Measurements from ENCODE around the gene MFAP4.
"Not testable (repeated sequence)": the region's sequence is repeated elsewhere in the genome, so short reads cannot be mapped to it uniquely, and the experiment has no call there.

Gene MFAP4

GRCh38 chr17:19353401-19353800 lies 33.6 kb downstream of the MFAP4 start:
- not testable (repeated sequence) for DNase-seq

- no peak for DNase-seq
Measured at GRCh38 chr17:19348806-19349205, 38.2 kb downstream of the MFAP4 start.

- no peak for DNase-seq
Measured at GRCh38 chr17:19348081-19348650, 38.8 kb downstream of the MFAP4 start.

DNA sequence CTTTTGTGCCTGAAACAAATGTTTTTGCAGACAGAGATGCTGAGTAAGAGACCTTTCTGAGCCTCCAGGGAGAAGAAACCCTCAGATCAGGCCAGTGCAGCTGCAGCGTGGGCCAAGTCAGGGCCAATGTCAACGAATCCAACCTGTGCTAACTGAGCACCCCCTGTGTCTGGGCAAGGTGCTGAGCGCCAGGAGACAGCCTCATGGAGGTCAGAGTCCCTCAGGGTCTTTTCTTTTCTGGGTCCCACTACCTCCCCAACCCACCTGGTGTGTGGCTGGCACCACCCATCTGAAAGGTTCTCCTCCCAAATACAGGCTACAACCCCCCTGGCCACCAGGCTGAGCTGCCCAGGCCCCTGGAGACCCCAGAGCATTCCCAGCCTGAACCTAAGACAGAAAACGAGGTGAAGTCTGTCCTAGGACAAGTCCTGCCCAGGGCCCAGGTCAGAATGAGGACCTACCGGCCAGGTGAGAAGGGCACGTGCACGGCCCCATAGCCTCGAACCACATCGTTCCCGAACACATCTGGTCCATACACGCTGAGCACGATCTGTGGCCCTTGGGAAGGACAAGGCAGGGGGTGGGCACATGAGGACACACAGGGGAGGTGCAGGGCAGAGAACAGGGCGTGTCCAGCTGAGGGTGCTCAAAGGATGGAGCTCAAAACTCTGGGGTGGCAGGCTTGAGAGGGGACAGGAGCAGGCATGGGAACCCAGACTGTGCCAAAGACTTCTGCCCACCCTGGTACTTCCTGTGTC lies 39.5 kb downstream of the MFAP4 start:
- DNase-seq = no peak

DNA sequence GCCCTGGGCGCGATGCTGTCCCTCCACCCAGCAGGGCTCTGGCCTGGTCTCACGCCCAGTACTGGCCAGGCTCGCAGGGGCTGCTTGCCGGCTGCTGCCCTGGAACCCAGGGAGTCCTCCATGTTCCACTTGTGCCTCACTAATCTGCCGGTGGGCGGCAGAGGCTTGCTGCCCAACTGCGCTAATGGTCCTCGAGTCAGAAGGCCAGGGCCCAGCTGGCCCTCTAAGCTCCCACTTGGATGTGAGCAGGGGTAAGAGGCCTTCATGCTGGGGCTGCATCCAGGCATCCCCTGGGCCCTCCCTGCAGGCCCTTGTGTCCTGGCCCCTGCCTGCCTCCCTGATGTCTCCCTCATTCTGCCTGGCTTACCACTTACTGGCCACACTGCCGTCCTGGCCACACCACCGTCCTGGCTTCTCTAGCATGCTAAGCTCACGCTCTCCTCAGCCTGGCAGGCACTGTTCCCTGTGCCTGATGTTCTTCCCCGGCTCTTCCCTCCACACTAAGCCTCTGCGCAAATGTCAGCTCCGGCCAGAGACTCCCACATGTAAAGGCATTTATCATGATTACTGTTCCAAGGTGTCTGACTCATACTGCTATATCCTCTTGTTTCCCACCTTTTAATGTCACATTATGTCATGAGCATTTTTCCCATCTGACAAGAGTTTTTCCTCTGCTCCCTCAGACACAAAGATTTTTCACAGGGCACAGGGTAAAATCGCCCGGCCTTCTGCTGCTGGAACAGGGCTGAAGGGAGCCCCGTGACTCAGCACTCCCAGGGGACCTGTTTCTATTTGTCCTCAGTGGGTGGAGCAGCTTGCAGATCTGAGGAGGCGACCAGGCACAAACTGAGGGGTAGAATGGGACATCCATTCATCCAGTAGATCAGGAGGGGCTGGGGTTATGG lies 40.4 kb downstream of the MFAP4 start:
- peak in 3 of 51 donors; percentile 28 to 65 (median 39) for DNase-seq

- no peak for DNase-seq
Measured at GRCh38 chr17:19345486-19346350, 41.3 kb downstream of the MFAP4 start.

- DNase-seq = no peak
Measured at GRCh38 chr17:19345067-19345460, 41.9 kb downstream of the MFAP4 start.

GRCh38 chr17:19344311-19345066 lies 42.5 kb downstream of the MFAP4 start:
- DNase-seq = no peak

DNA sequence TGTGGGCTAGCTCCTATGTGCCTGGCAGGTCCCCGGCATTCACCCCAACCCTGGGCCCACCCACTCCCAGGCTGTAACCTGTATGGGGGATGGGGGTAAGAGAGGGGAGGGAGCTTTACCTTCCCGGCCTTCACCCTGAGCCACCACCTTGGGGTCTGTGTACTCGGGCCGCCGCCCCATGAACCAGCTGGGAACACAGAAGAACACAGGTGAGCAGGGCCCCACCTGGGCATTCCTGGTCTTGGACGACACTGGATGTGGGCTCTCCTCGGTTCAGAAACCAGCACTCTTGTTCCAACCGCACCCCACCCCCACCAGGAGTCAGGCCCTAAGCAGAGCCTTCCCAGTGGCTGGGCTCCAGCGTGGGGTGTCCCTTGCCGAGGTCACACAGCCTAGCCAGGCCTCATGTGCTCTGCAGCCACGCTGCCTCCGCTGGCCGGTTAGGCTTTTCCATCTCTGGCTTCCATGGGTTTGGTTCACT lies 43.3 kb downstream of the MFAP4 start:
- no peak for DNase-seq

DNA sequence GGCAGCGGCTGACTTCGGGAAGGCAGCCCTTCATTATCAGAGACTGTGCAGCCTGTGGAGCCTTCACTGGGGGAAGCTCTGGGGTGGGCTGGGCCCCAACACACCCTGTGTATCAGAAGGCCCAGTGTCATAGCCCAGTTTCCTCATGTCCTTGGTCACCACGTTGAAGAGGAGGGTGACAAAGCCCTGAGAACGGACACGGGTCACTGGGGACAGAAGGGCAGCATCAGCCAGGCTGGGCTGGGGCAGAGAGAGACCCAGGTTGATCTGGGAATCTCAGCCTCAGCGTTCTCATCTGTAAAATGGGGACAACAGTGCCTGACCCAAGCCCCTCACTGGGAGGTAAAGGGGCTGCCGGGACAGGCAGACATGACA lies 43.7 kb downstream of the MFAP4 start:
- no peak for DNase-seq

GRCh38 chr17:19342611-19343255 lies 44.3 kb downstream of the MFAP4 start:
- no peak for DNase-seq

GRCh38 chr17:19341641-19342610 lies 45.1 kb downstream of the MFAP4 start:
- DNase-seq = peak in 1 of 51 donors; percentile 23

DNA sequence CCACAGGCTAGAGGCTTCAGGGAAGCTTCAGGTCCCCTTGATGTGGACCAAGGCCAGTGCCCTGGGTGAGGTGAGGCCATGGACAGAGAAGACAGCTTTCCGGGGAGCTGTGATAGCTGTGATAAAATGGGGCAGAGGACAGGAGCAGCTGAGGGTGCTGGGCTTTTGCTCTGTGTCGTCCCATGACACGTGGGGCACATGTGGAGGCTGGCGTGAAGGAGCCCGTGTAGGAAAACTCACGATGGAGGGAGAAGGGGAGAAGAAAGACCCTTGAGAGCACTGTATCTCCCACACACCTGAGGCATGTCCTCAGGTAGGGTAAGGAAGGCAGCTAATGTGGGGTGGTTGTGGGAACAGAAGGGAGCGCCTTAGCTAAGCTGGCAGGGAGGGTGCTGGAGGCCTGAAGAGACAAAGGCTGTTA lies 45.8 kb downstream of the MFAP4 start:
- no peak for DNase-seq

GRCh38 chr17:19339341-19339815 lies 47.6 kb downstream of the MFAP4 start:
- DNase-seq = peak in 1 of 51 donors; percentile 15

DNA sequence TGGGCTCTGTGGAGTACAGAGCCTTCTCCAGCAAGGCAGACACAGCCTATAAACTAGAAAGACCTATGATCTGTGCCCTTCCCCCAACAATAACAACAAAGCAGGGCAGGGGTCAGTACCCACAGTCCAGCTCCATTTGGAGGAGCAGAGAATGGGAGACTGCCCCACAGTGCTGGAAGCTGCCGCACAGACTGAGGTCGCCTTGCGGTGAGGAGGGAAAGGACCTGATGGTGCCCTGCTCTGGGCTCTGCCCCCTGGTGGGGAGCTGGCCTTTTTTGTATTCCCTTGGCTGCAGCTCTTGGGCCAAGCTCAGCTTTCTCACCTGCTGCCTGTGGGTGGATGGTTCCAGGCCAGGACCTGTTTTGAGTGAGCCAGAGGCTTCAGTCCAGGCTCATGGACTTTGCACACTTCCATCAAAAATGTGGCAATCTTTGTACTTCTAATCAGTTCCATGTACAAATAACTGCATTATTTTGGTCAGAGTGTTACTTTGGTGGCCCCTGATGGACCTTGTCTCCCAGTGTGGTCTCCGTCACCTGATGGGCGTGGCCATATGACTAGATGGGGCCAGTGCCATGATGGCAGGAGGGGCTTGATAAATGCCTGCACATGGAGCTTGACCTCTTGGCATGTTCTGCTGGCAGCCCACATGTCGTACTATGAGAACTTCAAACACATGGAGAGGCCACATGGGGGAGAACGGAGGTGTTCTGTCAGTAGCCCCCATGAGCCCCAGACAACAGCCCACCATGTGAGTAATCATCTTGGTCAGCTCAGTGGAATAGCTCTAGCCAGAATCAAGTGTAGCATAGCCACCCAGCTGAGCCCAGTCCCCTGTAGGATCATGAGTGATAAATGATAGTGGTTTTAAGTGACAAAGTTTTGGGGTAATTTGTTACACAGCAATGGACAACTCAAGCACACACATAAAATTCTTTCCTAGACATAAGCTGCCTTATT lies 48.7 kb downstream of the MFAP4 start:
- peak in 18 of 51 donors; percentile 26 to 69 (median 43) for DNase-seq

- peak in 1 of 51 donors; percentile 51 for DNase-seq
Measured at GRCh38 chr17:19337712-19338023, 49.3 kb downstream of the MFAP4 start.

All from hypothalamus (tissue), 51 donors.